Esophagus muscularis mucosa (tissue), 3 donors: ENCODE data around the gene CMTM3.

Experiments
- CTCF ChIP-seq, 3 experiments: fragments of 200-600 bp in 2 of 3; fragments of 450-650 bp in 1 of 3; sonication (generic) in 2 of 3; IDR thresholded peaks; one replicate each; pipeline ENCODE4 v1.5.1; 2017 to 2019; ENCODE audit warnings: antibody characterized with exemption in 3 of 3, mild to moderate bottlenecking in 2 of 3, moderate library complexity in 1 of 3
- POLR2A ChIP-seq: fragments of 450-650 bp; IDR thresholded peaks from one replicate; pipeline ENCODE4 v1.6.1; 2017; ENCODE audit warnings: antibody characterized with exemption, moderate library complexity, mild to moderate bottlenecking, low read depth

DNA sequence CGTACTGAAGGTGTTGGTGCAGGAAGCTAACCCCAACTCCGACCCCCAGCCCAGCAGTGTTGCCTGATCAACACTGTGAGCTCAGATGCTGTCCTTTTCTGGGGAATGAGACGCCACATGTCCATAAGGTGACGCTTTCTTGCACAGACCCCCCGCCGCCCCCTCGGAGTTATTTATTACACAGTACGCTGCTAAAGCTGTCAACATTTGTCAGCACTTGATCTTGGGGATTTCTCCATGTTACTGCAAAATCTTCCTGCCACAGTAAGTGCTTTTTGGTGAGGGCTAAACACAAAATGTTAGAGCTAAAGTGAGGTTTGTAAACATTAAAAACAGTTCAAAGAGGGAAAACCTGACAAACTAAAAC is 15.9 kb downstream of the CMTM3 start:
- TF ChIP-seq CTCF (IDR thresholded peaks at IDR 0.05), result no peak
- no peak for TF ChIP-seq POLR2A
